HepG2 (cell line): ENCODE results near the gene CTU2. TPM values are rescaled to one million over a fixed set of nuclear protein-coding genes. Genes with fewer than 3 reads are reported as not detected.
A peak's percentile ranks its signal among the peaks of the same experiment; 100 is the strongest.

Experiments
- CSRNP1 ChIP-seq: sonication (generic); formaldehyde crosslinking; IDR thresholded peaks from 2 replicates; pipeline ENCODE4 v1.8.1; 2023; ENCODE audit warnings: mild to moderate bottlenecking, missing genetic modification reagents
- DDIT3 ChIP-seq: sonication (generic); formaldehyde crosslinking; IDR thresholded peaks from 2 replicates; pipeline ENCODE4 v1.4.0; 2020; ENCODE audit warnings: mild to moderate bottlenecking, missing genetic modification reagents
- HMGXB4 ChIP-seq, 2 experiments: sonication (generic) in 1 of 2; formaldehyde crosslinking in 1 of 2; IDR thresholded peaks; 2 replicates each; pipeline versions ENCODE4 v1.4.0 to v1.6.1; 2018 to 2020; ENCODE audit warnings: missing genetic modification reagents in 2 of 2, borderline replicate concordance in 1 of 2, low read depth in 1 of 2, mild to moderate bottlenecking in 1 of 2, missing biosample characterization in 1 of 2
- HNF1A ChIP-seq, 2 experiments: sonication (generic) in 1 of 2; formaldehyde crosslinking in 1 of 2; IDR thresholded peaks; 2 replicates each; pipeline versions ENCODE4 v1.4.0 to v1.6.1; 2016 to 2020; ENCODE audit warnings: borderline replicate concordance in 1 of 2, low read depth in 1 of 2, mild to moderate bottlenecking in 1 of 2, missing genetic modification reagents in 1 of 2
- KDM2A ChIP-seq: sonication (generic); formaldehyde crosslinking; IDR thresholded peaks from 2 replicates; pipeline ENCODE4 v1.4.0; 2020; ENCODE audit warnings: low read depth, missing genetic modification reagents, borderline replicate concordance
- MXD1 ChIP-seq: sonication (generic); formaldehyde crosslinking; IDR thresholded peaks from 2 replicates; pipeline ENCODE4 v1.4.0; 2020; ENCODE audit warnings: mild to moderate bottlenecking, missing genetic modification reagents
- PHF8 ChIP-seq: sonication (generic); formaldehyde crosslinking; IDR thresholded peaks from 2 replicates; pipeline ENCODE4 v1.5.0; 2020; ENCODE audit warnings: missing genetic modification reagents
- POLR2G ChIP-seq: fragments of 200-400 bp; formaldehyde crosslinking; IDR thresholded peaks from 2 replicates; pipeline ENCODE4 v1.6.1; 2018; ENCODE audit warnings: mild to moderate bottlenecking, low read depth, low read length, moderate library complexity
- SP4 ChIP-seq: sonication (generic); formaldehyde crosslinking; IDR thresholded peaks from 2 replicates; pipeline ENCODE4 v1.8.1; 2023; ENCODE audit warnings: mild to moderate bottlenecking, missing genetic modification reagents
- SRSF1 ChIP-seq: fragments of 200-400 bp; formaldehyde crosslinking; optimal IDR thresholded peaks from 2 replicates; pipeline ENCODE3; 2017; ENCODE audit warnings: mild to moderate bottlenecking, low read depth, low read length, moderate library complexity
- ZBTB44 ChIP-seq: sonication (generic); formaldehyde crosslinking; IDR thresholded peaks from 2 replicates; pipeline ENCODE4 v1.4.0; 2020; ENCODE audit warnings: missing genetic modification reagents
- ZMYM3 ChIP-seq: sonication (generic); formaldehyde crosslinking; IDR thresholded peaks from 2 replicates; pipeline ENCODE4 v1.5.1; 2020; ENCODE audit warnings: mild to moderate bottlenecking, missing genetic modification reagents
- ZNF512B ChIP-seq: sonication (generic); formaldehyde crosslinking; IDR thresholded peaks from 2 replicates; pipeline ENCODE4 v1.5.1; 2020; ENCODE audit warnings: missing genetic modification reagents, mild to moderate bottlenecking, borderline replicate concordance
- polyA plus RNA-seq, 8 experiments: library from polyadenylated mRNA; depleted of rRNA in 3 of 8; stranded (reverse) in 7 of 8; unstranded in 1 of 8; fragments of >200 nt; fragmentation: Illumina TruSeq in 4 of 8; extraction: Trizol in 4 of 8; gene quantifications; 2 replicates each; pipeline versions ENCODE4 v1.2.1 to v1.2.3, GENCODE V29; 2011 to 2016; ENCODE audit warnings: low read depth in 4 of 8, missing spikeins in 1 of 8, mixed read lengths in 1 of 8; ENCODE audit not compliant: insufficient read depth in 1 of 8
- total RNA-seq, 5 experiments: library from RNA; depleted of rRNA; stranded (reverse); fragments of >200 nt; fragmentation: Illumina TruSeq; extraction: Trizol; gene quantifications; 2 replicates each; pipeline ENCODE4 v1.2.3, GENCODE V29; 2016; ENCODE audit warnings: low read depth in 1 of 5

CTU2 gene
- total and polyA plus RNA-seq, 2 of the 13 experiments (the other 11 are each of a cell fraction or from before 2014, with no cell fraction given), result 13.3 to 21.9 TPM

GRCh38 chr16:88688013-88688778, 18.1 kb upstream of the CTU2 start (continued):
- TF ChIP-seq DDIT3 (CRISPR knock-in tag) (no peak), ZNF512B (CRISPR knock-in tag) (0 out of 2 replicates have a peak, but pooled peaks have one; percentile 25), HNF1A (IDR thresholded peaks at IDR 0.05; ENCODE audit: low read depth) (no peak), HNF1A (CRISPR knock-in tag; IDR thresholded peaks at IDR 0.05; ENCODE audit: borderline replicate concordance) (0 out of 2 replicates have a peak, but pooled peaks have one; percentile 10), SRSF1 (no peak), POLR2G (no peak), PHF8 (CRISPR knock-in tag) (no peak), ZBTB44 (CRISPR knock-in tag) (no peak), ZMYM3 (no peak), HMGXB4 (CRISPR knock-in tag; IDR thresholded peaks at IDR 0.05; ENCODE audit: borderline replicate concordance in 1 of 2, low read depth in 1 of 2) (no peak), CSRNP1 (CRISPR knock-in tag) (no peak), SP4 (CRISPR knock-in tag) (no peak), MXD1 (CRISPR knock-in tag) (no peak), KDM2A (peak; percentile 18; the same call in 1 of the 2 replicates)
